Right ventricle myocardium superior (tissue), 1 donor: ENCODE measurements around the gene ATAD3C. TPM values are rescaled to one million over a fixed set of nuclear protein-coding genes. Genes with fewer than 3 reads are reported as not detected.
"Not testable (repeated sequence)": the region's sequence is repeated elsewhere in the genome, so short reads cannot be mapped to it uniquely, and the experiment has no call there.

Experiments used
- ATAC-seq: fragments of 200-7000 bp; cut with Tn5 transposase; one replicate; pipeline ENCODE4 v1.9.1; 2020; ENCODE audit warnings: mild to moderate bottlenecking; ENCODE audit not compliant: poor library complexity
- DNase-seq: peaks from one replicate; pipeline ENCODE4 v3.0.0-alpha.2; 2020
- intact Hi-C: fragments of 100-400 bp; cut with DNase I; formaldehyde crosslinking; loops from one replicate; pipeline ENCODE4 v1.11.2; 2022
- total RNA-seq: library from RNA; stranded (reverse); fragmentation: NEBNext Ultra II Directional; extraction: Animal tissue kit (Norgen Biotek cat#: 25700); gene quantifications from one replicate; pipeline ENCODE4 v1.2.1, GENCODE V29; 2021
- donor health status: DM: no; HTN: yes; CAD: no; lungs with severe emphysema.

The ATAD3C gene
- total RNA-seq, 1 donor from 2014 or later: 0.94 TPM

- intact Hi-C loops, ATAC-seq, DNase-seq: not testable (repeated sequence)
Measured at GRCh38 chr1:1512425-1512824, 62.9 kb downstream of the ATAD3C start.

GRCh38 chr1:1513675-1514074 lies 64.2 kb downstream of the ATAD3C start:
- ATAC-seq, intact Hi-C loops, DNase-seq: not testable (repeated sequence)

- DNase-seq, intact Hi-C loops: not testable (repeated sequence)
Measured at GRCh38 chr1:1514376-1514775, 64.9 kb downstream of the ATAD3C start.

GRCh38 chr1:1516923-1517322 lies 67.4 kb downstream of the ATAD3C start:
- ATAC-seq, DNase-seq, intact Hi-C loops: not testable (repeated sequence)

More at GRCh38 chr1:1514376-1514775, 64.9 kb downstream of the ATAD3C start:
- not testable (repeated sequence) for ATAC-seq

GRCh38 chr1:1517973-1518620 lies 68.6 kb downstream of the ATAD3C start:
- intact Hi-C loops: no loop called here
- ATAC-seq (no peak), DNase-seq (no peak)

- DNase-seq, intact Hi-C loops, ATAC-seq: not testable (repeated sequence)
Measured at GRCh38 chr1:1518621-1519007, 69.1 kb downstream of the ATAD3C start.

Other genes with a start within 250 kb of the ATAD3C start
- gene TNFRSF18, start 243.1 kb upstream of the ATAD3C start, total RNA-seq: 0.32 TPM
- gene TNFRSF4, start 235.5 kb upstream of the ATAD3C start, total RNA-seq: 2.1 TPM
- gene SDF4, start 217.7 kb upstream of the ATAD3C start, total RNA-seq: 110 TPM
- 8.6 TPM for gene B3GALT6, start 217.5 kb upstream of the ATAD3C start, total RNA-seq
- 0.51 TPM for gene C1QTNF12, start 203.0 kb upstream of the ATAD3C start, total RNA-seq
- gene UBE2J2, start 175.8 kb upstream of the ATAD3C start, total RNA-seq: 34.7 TPM
- gene SCNN1D, start 169.3 kb upstream of the ATAD3C start, total RNA-seq: 2.6 TPM
- 56.3 TPM for gene ACAP3, start 141.8 kb upstream of the ATAD3C start, total RNA-seq
- gene PUSL1, start 141.1 kb upstream of the ATAD3C start, total RNA-seq: 10.6 TPM
- gene INTS11, start 125.0 kb upstream of the ATAD3C start, total RNA-seq: 70.9 TPM
- 113 TPM for gene CPTP, start 124.9 kb upstream of the ATAD3C start, total RNA-seq
- 0.40 TPM for gene TAS1R3, start 118.4 kb upstream of the ATAD3C start, total RNA-seq
- gene DVL1, start 100.3 kb upstream of the ATAD3C start, total RNA-seq: 126 TPM
- 21.7 TPM for gene MXRA8, start 91.1 kb upstream of the ATAD3C start, total RNA-seq
- gene AURKAIP1, start 74.5 kb upstream of the ATAD3C start, total RNA-seq: 271 TPM
- gene CCNL2, start 50.4 kb upstream of the ATAD3C start, total RNA-seq: 45.7 TPM
- 144 TPM for gene MRPL20, start 42.4 kb upstream of the ATAD3C start, total RNA-seq
- 1.8 TPM for gene ANKRD65, start 28.4 kb upstream of the ATAD3C start, total RNA-seq
- 17.1 TPM for gene VWA1, start 14.0 kb upstream of the ATAD3C start, total RNA-seq
- 7.9 TPM for gene ATAD3B, start 22.1 kb downstream of the ATAD3C start, total RNA-seq
- gene ATAD3A, start 62.5 kb downstream of the ATAD3C start, total RNA-seq: 18.5 TPM
- gene TMEM240, start 90.9 kb downstream of the ATAD3C start, total RNA-seq: 7.5 TPM
- gene SSU72, start 125.2 kb downstream of the ATAD3C start, total RNA-seq: 106 TPM
- gene FNDC10, start 150.4 kb downstream of the ATAD3C start, total RNA-seq: 2.0 TPM
- gene MIB2, start 165.8 kb downstream of the ATAD3C start, total RNA-seq: 110 TPM
- gene MMP23B, start 182.5 kb downstream of the ATAD3C start, total RNA-seq: 25.1 TPM
- 23.6 TPM for gene CDK11B, start 209.3 kb downstream of the ATAD3C start, total RNA-seq
- 20.4 TPM for gene SLC35E2B, start 243.1 kb downstream of the ATAD3C start, total RNA-seq